ENCODE measurements around the gene UVRAG.

DNA sequence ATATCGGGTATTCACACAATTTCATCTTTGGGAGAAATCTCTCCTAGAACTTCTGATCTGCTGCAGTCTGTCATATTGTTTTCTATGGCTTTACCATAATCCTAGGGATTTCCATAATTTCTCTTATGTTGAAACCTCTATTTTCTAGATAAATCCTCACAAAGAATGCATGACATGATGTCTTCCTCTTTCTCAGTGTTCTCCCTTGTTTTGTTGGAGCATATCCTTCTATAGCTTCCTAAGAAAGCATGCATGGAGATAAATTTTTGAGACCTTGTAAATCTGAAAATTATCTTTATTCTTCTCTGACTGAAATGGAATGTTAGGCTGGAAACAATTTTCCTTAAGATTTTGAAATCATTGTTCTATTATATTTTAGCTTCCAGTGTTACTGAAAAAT, 275.8 kb downstream of the UVRAG start:
- TF ChIP-seq POLR2A (IDR thresholded peaks at IDR 0.05), result no peak
- TF ChIP-seq, protein P1, sequence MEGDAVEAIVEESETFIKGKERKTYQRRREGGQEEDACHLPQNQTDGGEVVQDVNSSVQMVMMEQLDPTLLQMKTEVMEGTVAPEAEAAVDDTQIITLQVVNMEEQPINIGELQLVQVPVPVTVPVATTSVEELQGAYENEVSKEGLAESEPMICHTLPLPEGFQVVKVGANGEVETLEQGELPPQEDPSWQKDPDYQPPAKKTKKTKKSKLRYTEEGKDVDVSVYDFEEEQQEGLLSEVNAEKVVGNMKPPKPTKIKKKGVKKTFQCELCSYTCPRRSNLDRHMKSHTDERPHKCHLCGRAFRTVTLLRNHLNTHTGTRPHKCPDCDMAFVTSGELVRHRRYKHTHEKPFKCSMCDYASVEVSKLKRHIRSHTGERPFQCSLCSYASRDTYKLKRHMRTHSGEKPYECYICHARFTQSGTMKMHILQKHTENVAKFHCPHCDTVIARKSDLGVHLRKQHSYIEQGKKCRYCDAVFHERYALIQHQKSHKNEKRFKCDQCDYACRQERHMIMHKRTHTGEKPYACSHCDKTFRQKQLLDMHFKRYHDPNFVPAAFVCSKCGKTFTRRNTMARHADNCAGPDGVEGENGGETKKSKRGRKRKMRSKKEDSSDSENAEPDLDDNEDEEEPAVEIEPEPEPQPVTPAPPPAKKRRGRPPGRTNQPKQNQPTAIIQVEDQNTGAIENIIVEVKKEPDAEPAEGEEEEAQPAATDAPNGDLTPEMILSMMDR (IDR thresholded peaks at IDR 0.05), result no peak
